VCaP (cell line): ENCODE measurements around the gene RASSF10.

Experiments
- H3K27ac ChIP-seq: fragments of 450-650 bp; 2 replicates; pipeline ENCODE4 v1.5.1; 2017
- CTCF ChIP-seq: fragments of 450-650 bp; conservative IDR thresholded peaks from 2 replicates; pipeline ENCODE4 v1.5.1; 2017; ENCODE audit warnings: mild to moderate bottlenecking, moderate library complexity

The RASSF10 gene

GRCh38 chr11:12995188-12995587, 13.9 kb upstream of the RASSF10 start:
- H3K27ac ChIP-seq, result no peak overlapping the region; the same call in 1 of the 2 replicates
- no peak for TF ChIP-seq CTCF

DNA sequence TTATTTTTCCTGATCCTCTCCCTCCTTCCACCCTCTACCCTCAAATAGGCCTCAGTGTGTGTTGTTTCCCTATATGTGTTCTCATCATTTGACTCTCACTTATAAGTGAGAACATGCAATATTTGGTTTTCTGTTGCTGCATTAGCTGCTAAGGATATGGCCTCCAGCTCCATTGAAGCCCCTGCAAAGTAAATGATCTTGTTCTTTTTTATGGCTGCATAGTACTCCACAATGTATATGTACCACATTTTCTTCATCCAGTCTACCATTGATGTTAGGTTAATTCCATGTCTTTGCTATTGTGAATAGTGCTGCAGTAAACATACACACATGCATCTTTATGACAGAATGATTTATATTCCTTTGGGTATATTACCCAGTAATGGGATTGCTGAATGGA, 13.3 kb upstream of the RASSF10 start:
- peak overlapping the region; percentile 78; the same call in 1 of the 2 replicates for H3K27ac ChIP-seq
- TF ChIP-seq CTCF, result no peak

- TF ChIP-seq CTCF, result no peak
- peak overlapping the region; percentile 78 for H3K27ac ChIP-seq
These were observed 11.9 kb upstream of the RASSF10 start for GRCh38 chr11:12997168-12997567.

DNA sequence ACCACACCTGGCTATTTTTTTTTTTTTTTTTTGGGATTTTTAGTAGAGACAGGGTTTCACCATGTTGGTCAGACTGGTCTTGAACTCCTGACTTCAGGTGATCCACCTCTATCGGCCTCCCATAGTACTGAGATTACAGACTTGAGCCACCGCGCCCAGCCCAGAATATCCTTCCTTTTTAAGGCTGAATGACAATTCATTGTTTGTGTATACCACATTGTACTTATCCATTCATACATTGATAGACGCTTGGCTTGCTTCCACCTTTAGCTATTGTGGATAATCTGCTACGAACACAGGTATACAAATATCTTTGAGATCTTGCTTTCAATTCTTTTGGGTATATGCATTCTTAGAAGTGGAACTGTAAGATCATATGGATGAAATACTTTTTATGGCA, 10.8 kb upstream of the RASSF10 start:
- peak overlapping the region; percentile 78; the same call in 1 of the 2 replicates for H3K27ac ChIP-seq
- no peak for TF ChIP-seq CTCF

DNA sequence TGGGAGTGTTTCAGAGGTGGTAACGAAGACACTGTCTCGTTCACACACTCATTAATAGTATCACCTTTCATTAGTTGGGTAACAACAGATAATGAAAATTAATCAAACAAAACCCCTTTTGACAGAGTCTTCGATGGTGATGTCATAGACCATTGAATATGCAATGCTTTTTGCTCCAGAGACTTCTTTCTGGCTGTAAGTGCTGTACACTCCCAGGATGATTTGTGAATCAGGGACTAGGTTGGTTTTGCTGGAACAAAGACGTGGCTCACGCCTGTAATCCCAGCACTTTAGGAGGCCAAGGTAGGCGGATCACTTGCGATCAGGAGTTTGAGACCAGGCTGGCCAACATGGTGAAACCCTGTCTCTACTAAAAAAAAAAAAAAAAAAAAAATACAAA, 9.5 kb upstream of the RASSF10 start:
- no peak for TF ChIP-seq CTCF
- peak overlapping the region; percentile 45; the same call in 1 of the 2 replicates for H3K27ac ChIP-seq

DNA sequence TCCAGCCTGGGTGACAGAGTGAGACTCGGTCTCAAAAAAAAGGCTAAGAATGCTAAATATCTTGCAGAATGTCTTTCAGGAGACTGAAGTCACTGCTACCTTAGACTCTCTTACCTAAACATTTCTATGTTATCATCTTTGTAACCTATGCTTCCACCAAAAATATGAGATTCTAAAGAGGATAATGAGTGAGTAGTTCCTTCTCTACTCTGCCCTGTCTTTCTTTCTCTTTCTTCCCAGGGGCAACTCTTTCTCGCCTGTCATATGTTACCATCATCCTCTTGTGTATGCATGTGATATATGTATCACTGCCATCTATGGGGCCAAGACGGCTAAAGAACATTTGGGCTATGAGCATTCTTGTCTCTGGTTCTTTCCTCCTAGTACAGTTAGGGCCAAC, 9.0 kb upstream of the RASSF10 start:
- no peak for TF ChIP-seq CTCF
- peak overlapping the region; percentile 45 for H3K27ac ChIP-seq

DNA sequence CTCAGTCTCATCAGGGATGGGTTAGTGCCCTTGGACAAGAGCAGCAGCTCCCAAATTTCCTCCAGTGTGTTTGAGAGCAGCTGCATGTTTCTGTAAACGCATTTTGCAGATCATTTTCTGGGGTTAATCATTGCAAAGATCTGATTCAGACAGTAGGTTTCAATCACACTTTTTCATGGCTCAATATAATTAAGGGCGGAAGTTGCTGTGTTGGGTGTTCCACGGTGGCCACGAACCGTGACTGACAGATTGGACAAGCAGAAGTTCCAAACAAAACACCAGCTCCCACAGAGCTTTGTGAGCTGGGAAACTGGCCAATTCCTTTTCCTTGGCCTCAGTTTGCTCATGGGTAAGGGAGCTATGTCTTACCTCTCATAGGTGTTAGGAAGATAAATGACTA, 8.4 kb upstream of the RASSF10 start:
- H3K27ac ChIP-seq, result peak overlapping the region; percentile 45
- no peak for TF ChIP-seq CTCF
